CD4-positive, CD25-positive, alpha-beta regulatory T cell (primary cell): Measurements from ENCODE around the gene MAST3. TPM values are rescaled to one million over a fixed set of nuclear protein-coding genes. Genes with fewer than 3 reads are reported as not detected.
A peak's percentile ranks its signal among the peaks of the same experiment; 100 is the strongest.

ENCODE experiments used
- ATAC-seq, 2 donors: fragments of 150-1000 bp; cut with Tn5 transposase; one replicate each; pipeline ENCODE4 v1.10.0; 2021; ENCODE audit warnings: low read depth in 2 of 2, moderate number of reproducible peaks in 2 of 2, moderate library complexity in 1 of 2
- DNase-seq, 3 donors: peaks; one replicate each; pipeline versions ENCODE4 v3.0.0 to v3.0.0-alpha.2; 2012 to 2022; ENCODE audit warnings: mixed read lengths in 1 of 3
- H3K27ac ChIP-seq: one replicate; pipeline ENCODE4 v1.7.0; 2013; ENCODE audit warnings: mild to moderate bottlenecking, low read length; ENCODE audit not compliant: insufficient read depth, poor library complexity, severe bottlenecking
- H3K27me3 ChIP-seq: one replicate; pipeline ENCODE4 v1.7.0; 2013; ENCODE audit warnings: low read length; ENCODE audit not compliant: control insufficient read depth, insufficient read depth
- H3K36me3 ChIP-seq: one replicate; pipeline ENCODE4 v1.7.0; 2013; ENCODE audit warnings: mild to moderate bottlenecking, low read length, moderate library complexity; ENCODE audit not compliant: control insufficient read depth, insufficient read depth
- H3K4me1 ChIP-seq: 2 replicates; pipeline ENCODE4 v1.7.0; 2013; ENCODE audit warnings: mild to moderate bottlenecking, low read length; ENCODE audit not compliant: insufficient read depth, control insufficient read depth, poor library complexity, severe bottlenecking
- H3K4me3 ChIP-seq: one replicate; pipeline ENCODE4 v1.7.0; 2013; ENCODE audit warnings: low read depth, mild to moderate bottlenecking, low read length, moderate library complexity
- H3K9me3 ChIP-seq, 2 experiments: 1 replicate in 1 of 2; 2 replicates in 1 of 2; pipeline ENCODE4 v1.7.0; 2013; ENCODE audit warnings: low read length in 2 of 2, mild to moderate bottlenecking in 1 of 2, moderate library complexity in 1 of 2; ENCODE audit not compliant: control insufficient read depth in 2 of 2
- H3K27ac Mint-ChIP-seq, 3 donors: one replicate each; pipeline ENCODE4 v1.8.0; 2020 to 2022; ENCODE audit warnings: mild to moderate bottlenecking in 3 of 3, mixed read lengths in 3 of 3, moderate library complexity in 2 of 3
- H3K27me3 Mint-ChIP-seq: one replicate; pipeline ENCODE4 v1.8.0; 2022; ENCODE audit warnings: mild to moderate bottlenecking, mixed read lengths
- H3K36me3 Mint-ChIP-seq: one replicate; pipeline ENCODE4 v1.8.0; 2020; ENCODE audit warnings: mixed read lengths
- H3K4me1 Mint-ChIP-seq, 4 donors: one replicate each; pipeline ENCODE4 v1.8.0; 2020 to 2022; ENCODE audit warnings: mixed read lengths in 4 of 4, mild to moderate bottlenecking in 1 of 4
- H3K4me3 Mint-ChIP-seq, 4 donors: one replicate each; pipeline ENCODE4 v1.8.0; 2020 to 2022; ENCODE audit warnings: mild to moderate bottlenecking in 4 of 4, mixed read lengths in 4 of 4, moderate library complexity in 3 of 4
- H3K9me3 Mint-ChIP-seq, 7 donors: one replicate each; pipeline ENCODE4 v1.8.0; 2020 to 2022; ENCODE audit warnings: mixed read lengths in 7 of 7, mild to moderate bottlenecking in 3 of 7, moderate library complexity in 2 of 7
- polyA plus RNA-seq, 4 donors: library from polyadenylated mRNA; unstranded; fragments of 300-500 nt; fragmentation: Illumina TruSeq; gene quantifications; one replicate each; pipeline ENCODE4 v1.2.3, GENCODE V29; 2021
- total RNA-seq: library from RNA; stranded (reverse); gene quantifications from one replicate; pipeline ENCODE4 v1.2.3, GENCODE V29; 2022

The MAST3 gene
- total and polyA plus RNA-seq, 5 donors from 2014 or later, result 8.1 to 45.9 (median 8.7) TPM

DNA sequence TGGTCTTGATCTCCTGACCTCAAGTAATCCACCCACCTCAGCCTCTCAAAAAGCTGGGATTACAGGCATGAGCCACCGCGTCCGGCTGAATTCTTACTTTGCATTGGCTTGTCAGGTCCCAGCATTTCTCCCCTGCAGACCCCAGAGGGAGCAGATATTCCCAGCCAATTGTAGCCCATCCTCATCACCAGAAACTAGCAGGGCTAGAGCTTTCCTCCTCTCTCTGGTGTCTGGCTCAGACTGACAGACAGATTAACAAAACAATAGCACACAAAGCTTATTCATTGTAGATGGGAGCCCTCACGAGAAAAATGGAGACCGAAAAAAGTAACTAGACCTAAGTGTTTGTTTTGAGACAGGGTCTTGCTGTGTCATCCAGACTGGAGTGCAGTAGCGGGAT, 88.0 kb downstream of the MAST3 start:
- H3K27me3 Mint-ChIP-seq, result peaks cover 4% of the 10 kb centered on the region
- H3K9me3 Mint-ChIP-seq, result no peaks in the 10 kb centered on the region
- no peak for DNase-seq

DNA sequence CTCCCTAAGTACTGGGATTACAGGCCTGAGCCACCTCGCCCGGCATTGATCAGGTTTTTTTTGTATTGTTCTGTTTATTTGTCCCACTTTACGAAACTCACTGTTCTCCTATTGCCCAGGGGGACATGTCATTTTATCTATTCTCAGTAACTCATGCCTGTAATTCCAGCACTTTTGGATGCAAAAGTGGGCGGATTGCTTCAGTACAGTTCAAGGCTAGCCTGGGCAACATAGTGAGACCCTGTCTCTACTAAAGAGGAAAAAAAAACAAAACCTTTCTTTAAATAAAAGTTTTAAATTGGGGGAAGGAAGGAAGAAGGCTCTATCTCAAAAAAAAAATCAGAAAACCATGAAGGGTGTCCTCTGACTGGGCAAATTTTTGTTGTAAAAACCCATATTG, 92.7 kb downstream of the MAST3 start:
- ATAC-seq, result no peak
- H3K36me3 ChIP-seq, result no peaks in the 10 kb centered on the region
- H3K27me3 ChIP-seq, result no peaks in the 10 kb centered on the region
- peak overlapping the region in 1 of 4 donors; percentile 21 for H3K4me3 Mint-ChIP-seq
- H3K9me3 Mint-ChIP-seq, result no peaks in the 10 kb centered on the region
- H3K9me3 ChIP-seq, result no peaks in the 10 kb centered on the region
- peaks cover 4 to 24% (median 10%) of the 10 kb centered on the region in 4 donors for H3K4me1 Mint-ChIP-seq
- peaks cover 4% of the 10 kb centered on the region for H3K27me3 Mint-ChIP-seq
- peaks cover 6% of the 10 kb centered on the region for H3K36me3 Mint-ChIP-seq
- H3K27ac ChIP-seq, result no peak overlapping the region
- H3K27ac Mint-ChIP-seq, result no peak overlapping the region
- no peak overlapping the region for H3K4me3 ChIP-seq
- no peak for DNase-seq
- H3K4me1 ChIP-seq, result peaks cover 24% of the 10 kb centered on the region

More for the DNA sequence above, 88.0 kb downstream of the MAST3 start:
- Histone ChIP-seq H3K4me1 (no peaks in the 10 kb centered on the region), H3K27ac (no peak overlapping the region), H3K9me3 (no peaks in the 10 kb centered on the region), H3K27me3 (no peaks in the 10 kb centered on the region), H3K36me3 (no peaks in the 10 kb centered on the region), H3K4me3 (no peak overlapping the region)
- ATAC-seq, result no peak
- no peak overlapping the region for H3K4me3 Mint-ChIP-seq
- H3K27ac Mint-ChIP-seq, result no peak overlapping the region
- H3K36me3 Mint-ChIP-seq, result no peaks in the 10 kb centered on the region
- H3K4me1 Mint-ChIP-seq, result no peaks in the 10 kb centered on the region

DNA sequence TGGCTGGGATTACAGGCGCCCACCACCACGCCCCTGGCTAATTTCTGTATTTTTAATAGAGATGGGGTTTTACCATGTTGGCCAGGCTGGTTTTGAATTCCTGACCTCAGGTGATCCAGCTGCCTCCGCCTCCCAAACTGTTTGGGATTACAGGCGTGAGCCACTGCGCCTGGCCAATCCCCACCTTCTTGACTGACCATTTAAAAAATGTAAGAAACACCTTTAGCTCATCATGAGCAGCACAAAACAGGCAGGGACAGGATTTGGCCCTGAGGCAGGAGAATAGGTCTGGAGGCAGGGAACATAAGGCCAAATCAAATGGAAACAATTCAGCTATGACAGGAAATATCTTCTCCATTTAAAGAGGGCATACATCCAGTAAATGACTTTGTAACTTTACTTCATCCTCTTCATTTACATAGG, 94.1 kb downstream of the MAST3 start:
- Histone ChIP-seq H3K36me3 (no peaks in the 10 kb centered on the region), H3K4me1 (peaks cover 24% of the 10 kb centered on the region), H3K27me3 (no peaks in the 10 kb centered on the region), H3K4me3 (peak overlapping the region; percentile 94), H3K27ac (peak overlapping the region; percentile 88), H3K9me3 (no peaks in the 10 kb centered on the region)
- no peak for DNase-seq
- H3K27me3 Mint-ChIP-seq, result peaks cover 4% of the 10 kb centered on the region
- peak overlapping the region; percentile 87 to 95 (median 91) for H3K4me3 Mint-ChIP-seq
- peaks cover 4 to 29% (median 10%) of the 10 kb centered on the region in 4 donors for H3K4me1 Mint-ChIP-seq
- peak overlapping the region; percentile 38 to 94 (median 88) for H3K27ac Mint-ChIP-seq
- no peaks in the 10 kb centered on the region for H3K9me3 Mint-ChIP-seq
- no peak for ATAC-seq
- H3K36me3 Mint-ChIP-seq, result peaks cover 6% of the 10 kb centered on the region

DNA sequence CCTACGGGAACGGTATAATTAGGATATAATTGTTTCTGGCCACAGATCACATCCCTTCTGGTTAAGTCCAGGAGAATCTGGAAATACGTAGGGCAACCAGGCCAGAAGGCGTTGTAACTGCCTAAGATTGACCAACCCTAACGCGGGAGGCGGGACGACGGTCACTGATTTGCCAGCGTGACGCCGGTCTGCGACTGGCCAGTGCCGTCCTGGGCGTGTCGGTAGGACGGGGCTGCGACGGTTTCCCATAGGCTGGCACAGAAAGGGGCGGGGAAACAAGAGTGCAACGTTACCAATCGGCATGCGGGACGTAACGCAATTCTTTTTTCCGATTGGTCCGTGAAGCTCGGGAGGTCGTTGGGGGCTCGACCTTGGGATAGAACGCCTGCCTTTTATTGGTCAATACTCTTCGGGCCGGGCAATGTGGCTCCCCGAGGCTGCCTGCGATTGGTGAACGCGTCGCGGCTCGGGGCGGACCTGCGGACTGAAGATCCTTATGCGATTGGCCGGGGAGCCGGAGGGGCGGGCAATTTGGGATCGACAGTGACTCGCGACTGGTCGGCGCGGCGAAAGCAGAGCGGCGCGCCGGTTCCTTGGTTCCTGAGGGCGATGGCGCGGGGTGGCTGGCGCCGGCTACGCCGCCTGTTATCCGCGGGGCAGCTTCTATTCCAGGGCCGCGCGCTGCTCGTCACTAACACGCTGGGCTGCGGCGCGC, 95.3 kb downstream of the MAST3 start, which contains the start of gene MPV17L2:
Gene MPV17L2 (plus strand): TSS at position 546 of the 715 bp plus-strand sequence. CDS start 64 bp downstream, at position 610.
- Mint-ChIP-seq H3K27me3 (peaks cover 4% of the 10 kb centered on the region), H3K36me3 (peaks cover 6% of the 10 kb centered on the region), H3K4me3 (peak within 1 kb of the TSS; percentile 87 to 95 (median 91)), H3K27ac (peak within 1 kb of the TSS; percentile 85 to 94 (median 88)), H3K9me3 (no peaks in the 10 kb centered on the region), H3K4me1 (peaks cover 4 to 29% (median 10%) of the 10 kb centered on the region in 4 donors)
- peaks cover 3% of the 10 kb centered on the region for H3K36me3 ChIP-seq
- peak; percentile 97 to 100 (median 99) for DNase-seq
- H3K4me3 ChIP-seq, result peak within 1 kb of the TSS; percentile 94
- H3K27me3 ChIP-seq, result no peaks in the 10 kb centered on the region
- H3K9me3 ChIP-seq, result no peaks in the 10 kb centered on the region
- peak within 1 kb of the TSS; percentile 88 for H3K27ac ChIP-seq
- peak; percentile 90 for ATAC-seq
- peaks cover 24% of the 10 kb centered on the region for H3K4me1 ChIP-seq

DNA sequence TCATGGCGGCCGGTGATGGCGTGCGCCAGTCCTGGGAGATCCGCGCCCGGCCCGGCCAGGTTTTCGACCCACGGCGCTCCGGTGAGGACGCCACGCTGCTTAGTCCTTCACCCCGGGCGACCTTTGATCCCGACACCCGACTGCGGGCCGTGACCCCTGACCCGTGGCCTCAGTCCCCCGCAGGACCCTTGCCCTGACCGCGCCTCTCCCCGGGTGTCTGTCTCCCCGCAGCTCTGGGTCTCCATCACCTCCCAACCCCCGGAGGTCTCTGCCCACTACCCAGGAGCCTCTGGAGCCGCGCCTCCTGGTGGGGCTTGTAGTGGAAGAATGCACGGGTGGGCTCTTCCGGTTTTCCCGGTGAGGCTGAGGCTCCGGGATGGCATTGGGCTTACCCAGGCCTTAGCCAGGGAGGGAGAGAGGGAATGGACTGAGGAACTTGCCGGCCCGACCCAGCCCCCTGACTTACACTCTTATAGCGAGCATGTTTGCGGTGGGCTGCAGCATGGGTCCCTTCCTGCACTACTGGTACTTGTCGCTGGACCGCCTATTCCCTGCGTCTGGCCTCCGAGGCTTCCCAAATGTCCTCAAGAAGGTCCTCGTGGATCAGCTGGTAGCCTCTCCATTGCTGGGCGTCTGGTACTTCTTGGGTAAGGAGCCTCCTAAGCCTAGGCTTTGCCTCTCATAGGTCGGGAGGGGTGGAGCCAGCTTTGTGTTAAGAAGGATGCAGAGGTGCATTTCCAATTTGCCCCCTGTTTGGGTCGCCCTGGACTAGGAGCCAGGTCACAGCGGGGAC, 96.0 kb downstream of the MAST3 start:
- Mint-ChIP-seq H3K36me3 (peaks cover 12% of the 10 kb centered on the region), H3K27me3 (peaks cover 4% of the 10 kb centered on the region), H3K4me1 (peaks cover 4 to 29% (median 10%) of the 10 kb centered on the region in 4 donors), H3K9me3 (no peaks in the 10 kb centered on the region), H3K4me3 (peak overlapping the region; percentile 87 to 95 (median 91)), H3K27ac (peak overlapping the region; percentile 35 to 94 (median 88))
- peaks cover 3% of the 10 kb centered on the region for H3K36me3 ChIP-seq
- no peaks in the 10 kb centered on the region for H3K9me3 ChIP-seq
- H3K27ac ChIP-seq, result peak overlapping the region; percentile 88
- peaks cover 24% of the 10 kb centered on the region for H3K4me1 ChIP-seq
- H3K4me3 ChIP-seq, result peak overlapping the region; percentile 66
- H3K27me3 ChIP-seq, result no peaks in the 10 kb centered on the region
- ATAC-seq (no peak), DNase-seq (peak in 2 of 3 donors; percentile 13 to 18)

DNA sequence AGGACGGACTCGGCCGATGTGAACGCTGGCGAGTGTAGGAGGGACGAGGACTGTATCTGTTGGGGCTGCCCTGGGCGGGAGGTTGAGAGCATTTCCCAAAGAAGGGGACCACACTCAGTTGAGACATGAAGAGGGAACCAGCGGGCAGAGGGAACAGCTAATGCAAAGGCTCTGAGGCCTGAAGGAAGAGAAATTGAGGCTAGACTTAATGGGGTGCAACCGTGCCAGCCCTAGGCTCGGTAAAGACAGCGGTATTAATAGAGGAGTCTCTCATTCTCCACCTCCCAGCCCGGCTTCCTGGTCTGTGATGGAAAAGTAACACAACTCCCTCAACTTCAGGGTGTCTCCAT, 96.6 kb downstream of the MAST3 start:
- Mint-ChIP-seq H3K27me3 (peaks cover 4% of the 10 kb centered on the region), H3K27ac (peak overlapping the region in 2 of 3 donors; percentile 20 to 87), H3K9me3 (no peaks in the 10 kb centered on the region), H3K4me1 (peaks cover 4 to 29% (median 10%) of the 10 kb centered on the region in 4 donors), H3K36me3 (peaks cover 14% of the 10 kb centered on the region), H3K4me3 (peak overlapping the region; percentile 85 to 95 (median 88))
- peaks cover 3% of the 10 kb centered on the region for H3K36me3 ChIP-seq
- ATAC-seq, result no peak
- no peak overlapping the region for H3K27ac ChIP-seq
- no peaks in the 10 kb centered on the region for H3K9me3 ChIP-seq
- no peaks in the 10 kb centered on the region for H3K27me3 ChIP-seq
- DNase-seq, result no peak
- peak overlapping the region; percentile 66 for H3K4me3 ChIP-seq
- H3K4me1 ChIP-seq, result peaks cover 24% of the 10 kb centered on the region

DNA sequence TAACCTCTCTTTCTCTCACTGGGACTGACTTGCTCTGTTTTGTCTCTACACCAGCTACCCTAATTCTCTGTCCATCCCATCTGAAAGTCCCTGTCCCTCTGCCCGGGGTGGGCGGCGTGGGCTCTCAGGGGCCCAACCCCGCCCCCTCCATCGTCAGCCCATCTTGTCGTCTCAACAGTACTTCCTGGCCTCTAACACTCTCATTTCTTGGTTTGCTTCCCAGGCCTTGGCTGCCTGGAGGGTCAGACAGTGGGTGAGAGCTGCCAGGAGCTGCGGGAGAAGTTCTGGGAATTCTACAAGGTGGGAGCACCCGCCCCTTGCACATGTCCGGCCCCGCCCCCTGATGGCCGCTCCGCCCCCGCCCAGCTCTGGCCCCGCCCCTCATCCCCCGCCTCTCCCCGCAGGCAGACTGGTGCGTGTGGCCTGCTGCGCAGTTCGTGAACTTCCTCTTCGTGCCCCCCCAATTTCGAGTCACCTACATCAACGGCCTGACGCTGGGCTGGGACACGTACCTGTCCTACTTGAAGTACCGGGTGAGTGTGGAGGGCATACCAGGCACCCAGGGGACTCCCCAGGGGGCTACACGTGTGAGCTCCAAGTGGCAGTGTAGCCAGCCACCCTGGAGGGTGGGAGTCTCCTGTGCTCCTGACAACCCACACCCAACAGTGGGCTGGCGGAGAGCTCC, 97.1 kb downstream of the MAST3 start:
- H3K4me1 Mint-ChIP-seq, result peaks cover 4 to 29% (median 10%) of the 10 kb centered on the region in 4 donors
- Histone ChIP-seq H3K27ac (peak overlapping the region; percentile 23), H3K9me3 (no peaks in the 10 kb centered on the region), H3K4me1 (peaks cover 24% of the 10 kb centered on the region), H3K36me3 (peaks cover 3% of the 10 kb centered on the region), H3K27me3 (no peaks in the 10 kb centered on the region), H3K4me3 (no peak overlapping the region)
- DNase-seq (peak in 1 of 3 donors; percentile 38), ATAC-seq (no peak)
- peak overlapping the region; percentile 42 to 87 (median 48) for H3K27ac Mint-ChIP-seq
- H3K4me3 Mint-ChIP-seq, result peak overlapping the region; percentile 85 to 95 (median 88)
- peaks cover 4% of the 10 kb centered on the region for H3K27me3 Mint-ChIP-seq
- peaks cover 14% of the 10 kb centered on the region for H3K36me3 Mint-ChIP-seq
- no peaks in the 10 kb centered on the region for H3K9me3 Mint-ChIP-seq
